Stimulated activated CD8-positive, alpha-beta memory T cell treated with anti-CD3 and anti-CD28 coated beads, Interleukin-12 subunit alpha, Interleukin-12 subunit beta, amount 100 ng/mL, for 24 hours (primary cell): ENCODE results near the gene SLC2A13.
"Not testable (repeated sequence)": the region's sequence is repeated elsewhere in the genome, so short reads cannot be mapped to it uniquely, and the experiment has no call there.

Experiments
- DNase-seq: peaks from one replicate; pipeline ENCODE4 v3.0.0-alpha.2; 2020; ENCODE audit errors: extremely low read depth

SLC2A13 gene

DNA sequence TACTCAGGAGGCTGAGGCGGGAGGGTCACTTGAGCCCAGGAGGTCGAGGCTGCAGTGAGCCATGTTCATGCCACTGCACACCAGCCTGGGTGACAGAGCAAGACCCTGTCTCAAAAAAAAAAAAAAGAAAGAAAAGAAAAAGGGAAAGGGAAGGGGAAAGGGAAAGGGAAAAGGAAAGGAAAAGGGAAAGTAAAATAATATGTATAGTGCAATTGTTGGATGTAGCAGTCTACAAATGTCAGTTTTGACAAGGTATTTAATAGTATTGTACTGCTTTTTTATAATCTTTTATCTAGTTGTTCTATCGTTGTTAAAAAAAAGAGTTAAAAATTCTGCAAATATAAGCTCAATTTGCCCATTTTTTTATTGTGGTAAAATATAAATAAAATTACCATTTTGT is 67.3 kb downstream of the SLC2A13 start:
- no peak for DNase-seq

DNA sequence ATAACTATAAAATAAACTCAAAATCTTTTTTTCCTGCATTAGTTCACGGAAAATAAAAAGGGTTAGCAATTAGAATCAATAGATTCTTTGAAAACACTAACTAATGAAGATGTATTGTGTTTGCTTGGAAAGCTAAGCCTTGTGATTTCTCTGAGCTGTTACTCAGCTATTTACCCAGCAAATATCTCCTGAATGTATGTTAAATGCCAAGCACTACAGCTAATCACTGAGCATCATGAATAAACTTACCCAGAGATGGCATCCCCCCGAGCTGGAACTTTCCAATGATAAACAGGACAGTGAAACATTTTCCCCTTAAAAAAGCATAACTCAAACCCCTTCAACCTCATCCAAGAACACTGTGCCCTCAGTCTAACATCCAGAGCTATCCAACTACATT is 71.2 kb downstream of the SLC2A13 start:
- DNase-seq, result no peak

DNA sequence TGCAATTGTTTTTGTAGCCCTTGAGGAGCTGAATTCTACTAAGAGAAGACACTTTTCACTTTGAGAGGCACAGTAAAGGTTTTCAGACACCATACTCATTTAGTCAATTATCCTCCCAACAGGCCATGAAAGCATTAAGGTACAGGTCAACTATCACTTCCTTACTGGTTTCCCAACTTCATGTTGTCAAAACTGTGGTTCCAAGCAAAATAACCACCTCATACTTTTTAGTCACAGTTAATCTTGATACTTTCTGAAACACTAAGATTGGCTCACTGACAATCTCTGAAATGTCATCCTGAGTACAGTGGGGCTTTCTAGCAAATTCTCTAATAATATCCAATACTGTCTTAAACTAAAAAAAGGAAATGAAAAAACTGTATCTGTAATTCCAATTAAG is 71.7 kb downstream of the SLC2A13 start:
- DNase-seq, result no peak

DNA sequence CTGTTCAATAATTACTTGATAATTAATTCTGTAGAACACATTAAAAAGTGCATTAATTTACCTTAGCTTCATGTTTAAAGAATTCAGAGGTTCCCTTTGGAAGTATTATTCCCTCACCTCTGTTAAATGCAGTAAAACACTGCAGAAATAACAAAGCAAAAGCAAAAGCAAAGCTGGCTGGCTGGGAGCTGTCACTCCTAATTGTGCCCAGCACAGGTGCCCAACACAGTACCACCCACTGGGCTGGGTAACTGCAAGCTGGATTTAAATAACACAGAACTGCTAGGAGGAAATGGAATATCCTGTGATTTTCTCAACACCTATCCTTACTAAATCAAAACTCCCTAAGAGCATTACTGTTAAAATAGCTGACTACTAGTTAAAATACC is 72.6 kb downstream of the SLC2A13 start:
- no peak for DNase-seq

DNA sequence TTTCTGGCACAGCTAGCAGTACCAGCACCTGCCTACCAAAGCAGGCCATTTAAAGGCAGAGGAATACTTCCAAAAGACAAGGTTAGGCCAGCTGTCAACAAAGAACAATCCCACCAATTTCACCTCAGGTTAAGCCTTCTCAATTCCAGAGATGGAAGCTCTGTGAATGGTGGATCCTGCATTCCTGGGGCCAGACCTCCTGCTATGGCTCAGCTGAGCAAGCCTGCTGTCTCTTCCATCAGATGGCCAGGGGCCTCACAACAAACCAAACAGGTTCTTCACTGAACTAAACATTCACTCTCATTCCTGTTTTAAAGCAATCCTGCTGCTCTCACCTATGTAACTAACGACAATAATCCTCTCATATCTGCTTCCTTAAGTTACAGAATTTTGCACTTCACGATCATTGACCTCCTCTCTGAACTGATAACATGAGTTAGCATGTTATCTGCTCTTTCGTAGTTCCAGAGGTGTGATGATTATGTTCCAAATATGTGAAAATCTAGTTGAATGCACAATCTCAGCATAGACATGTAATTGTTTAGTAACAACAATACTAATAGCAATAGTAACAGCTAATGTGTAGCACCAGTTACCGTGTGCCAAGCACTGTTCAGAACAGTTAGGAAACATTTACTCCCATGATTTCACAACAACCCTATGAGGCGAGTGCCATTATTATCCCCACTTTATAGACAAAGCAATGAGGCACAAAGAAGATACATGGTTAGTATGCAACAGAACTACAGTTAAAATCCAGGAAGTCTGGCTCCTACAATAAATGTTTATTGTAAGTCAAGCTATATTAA is 73.2 kb downstream of the SLC2A13 start:
- DNase-seq, result no peak

DNA sequence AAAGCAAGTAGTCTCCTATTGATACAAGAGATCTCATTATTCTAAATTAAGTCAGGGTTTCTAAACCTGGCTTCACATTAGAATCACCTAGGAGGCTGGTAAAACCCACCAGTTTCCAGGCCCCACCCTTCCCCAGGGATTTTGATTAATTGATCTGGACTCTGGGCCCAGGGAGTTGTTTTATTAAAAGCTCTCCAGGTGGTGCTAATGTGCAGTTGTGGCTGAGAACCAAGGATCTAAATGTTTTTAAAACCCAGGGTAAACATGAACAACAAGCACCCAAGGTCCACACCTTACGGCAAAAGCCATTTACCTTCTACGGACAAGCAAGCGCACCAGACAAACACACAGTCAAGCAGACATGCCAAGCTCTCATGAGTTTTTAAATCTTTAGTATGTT is 73.9 kb downstream of the SLC2A13 start:
- no peak for DNase-seq

DNA sequence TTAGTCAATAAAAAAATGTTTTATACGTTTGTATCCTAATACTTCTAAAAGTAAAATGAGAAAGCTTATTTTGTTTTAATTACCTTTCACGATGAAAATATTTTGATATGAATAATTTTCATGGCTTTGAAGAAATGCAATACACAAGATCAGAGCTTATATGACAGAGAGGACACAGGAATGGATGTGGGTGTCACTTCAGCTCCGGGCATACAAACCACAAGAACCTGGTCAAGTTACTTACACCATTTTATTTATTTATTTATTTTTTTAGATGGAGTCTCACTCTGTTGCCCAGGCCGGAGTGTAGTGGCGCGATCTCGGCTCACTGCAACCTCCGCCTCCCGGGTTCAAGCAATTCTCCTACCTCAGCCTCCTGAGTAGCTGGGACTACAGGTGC is 74.9 kb downstream of the SLC2A13 start:
- not testable (repeated sequence) for DNase-seq

DNA sequence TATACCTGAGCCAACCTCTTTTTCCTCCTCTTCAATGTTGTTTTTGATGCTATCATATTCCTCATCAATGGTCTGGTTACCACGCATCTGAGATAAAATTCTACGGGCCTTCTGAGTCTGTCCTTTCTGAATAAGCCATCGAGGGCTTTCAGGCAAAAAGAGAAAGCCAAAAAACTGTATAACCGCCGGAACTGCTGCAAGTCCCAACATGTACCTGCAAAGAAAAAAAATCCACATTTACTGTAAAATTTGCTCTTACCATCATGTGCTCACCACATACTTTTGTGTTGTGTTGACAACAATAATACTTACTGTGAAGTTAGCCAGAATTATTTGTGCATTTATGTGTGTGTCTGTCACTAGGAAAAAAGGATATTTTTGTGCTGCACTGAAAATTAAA is 77.6 kb downstream of the SLC2A13 start:
- DNase-seq, result no peak

DNA sequence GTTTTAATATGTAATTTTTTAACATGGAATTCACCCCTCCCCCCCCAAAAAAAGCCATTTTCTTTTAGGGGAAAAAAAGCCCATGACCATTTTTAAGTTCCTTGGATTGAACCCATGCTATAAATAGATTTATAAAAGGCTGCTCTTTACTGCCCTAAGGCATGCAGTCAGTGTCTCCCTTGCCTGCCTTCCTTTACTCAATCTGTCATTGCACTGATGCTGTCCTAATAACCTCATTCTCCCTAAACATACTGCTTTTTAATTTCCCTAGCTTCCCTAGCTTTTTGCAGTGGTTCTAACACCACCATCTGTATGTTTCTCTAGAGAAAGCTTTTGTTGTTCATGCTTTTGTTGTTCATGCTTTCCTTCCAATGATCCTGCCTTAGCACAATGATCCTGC is 83.0 kb downstream of the SLC2A13 start:
- no peak for DNase-seq

DNA sequence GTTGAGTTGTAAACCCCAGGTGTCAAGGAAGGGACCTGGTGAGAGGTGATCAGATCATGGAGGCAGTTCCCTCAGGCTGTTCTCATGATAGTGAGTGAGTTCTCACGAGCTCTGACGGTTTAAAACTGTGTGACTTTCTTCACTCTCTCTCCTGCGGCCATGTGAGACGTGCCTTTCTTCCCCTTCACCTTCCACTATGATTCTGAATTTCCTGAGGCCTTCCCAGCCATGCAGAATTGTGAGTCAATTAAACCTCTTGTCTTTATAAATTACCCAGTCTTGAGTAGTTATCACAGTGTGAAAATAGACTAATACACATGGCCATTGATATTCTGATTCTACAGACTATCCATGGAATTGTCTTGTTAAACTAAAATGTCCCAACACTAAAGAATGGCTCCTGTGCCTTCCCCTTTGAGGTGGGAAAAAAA is 85.6 kb downstream of the SLC2A13 start:
- DNase-seq, result no peak

DNA sequence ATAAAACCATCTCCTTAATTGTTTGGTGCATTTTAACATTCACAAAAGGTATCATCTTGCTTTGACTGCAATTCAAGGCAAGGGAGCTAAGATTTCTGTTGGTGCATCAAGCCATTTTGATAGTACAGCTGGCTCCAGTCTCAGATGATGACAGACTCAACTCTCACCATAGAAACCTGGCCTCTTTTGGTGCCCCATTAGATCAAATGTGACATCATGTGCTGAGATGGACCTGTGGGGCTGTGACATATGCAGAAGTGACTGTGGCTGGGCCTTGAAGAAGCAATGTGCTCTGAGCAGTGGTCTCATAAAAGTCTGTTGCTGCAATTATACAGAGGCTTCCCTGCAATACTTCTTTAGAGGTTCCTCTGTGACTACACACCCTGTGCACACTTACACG is 88.4 kb downstream of the SLC2A13 start:
- DNase-seq, result no peak

DNA sequence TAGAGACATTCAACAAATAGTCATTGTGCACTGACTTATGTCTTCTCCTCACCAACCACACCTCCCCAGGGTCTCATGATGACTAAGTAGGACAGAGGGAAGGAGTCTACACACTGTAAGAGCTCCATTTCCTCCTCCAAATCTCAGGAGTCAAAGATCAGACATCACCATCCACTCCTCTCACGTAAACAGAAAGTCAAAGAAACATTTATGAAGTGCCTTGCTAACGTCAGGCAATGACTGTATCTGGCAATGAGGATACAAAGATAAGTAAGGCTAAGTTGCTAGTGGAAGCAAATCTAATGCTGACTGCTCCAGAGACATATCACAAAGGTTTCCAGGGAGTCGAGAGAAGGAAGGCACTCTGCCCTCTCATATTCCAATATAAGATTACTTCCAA is 88.9 kb downstream of the SLC2A13 start:
- DNase-seq, result no peak

DNA sequence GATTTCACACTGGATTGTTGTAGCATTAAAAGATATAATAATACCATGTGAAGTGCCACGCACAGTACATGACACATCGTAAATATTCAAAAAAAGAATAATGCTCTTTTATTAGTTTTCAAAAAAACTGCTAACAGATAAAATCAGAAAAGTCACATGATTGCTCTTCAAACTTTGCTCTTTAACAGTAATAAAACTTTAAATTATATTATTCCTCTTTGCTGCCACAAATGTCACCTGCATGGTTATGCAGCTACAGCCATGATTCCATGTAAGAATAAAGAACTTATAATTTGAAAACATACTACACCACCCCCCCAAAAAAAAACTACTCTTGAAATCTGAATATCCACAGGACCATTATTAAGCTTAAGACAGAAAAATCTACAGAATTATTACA is 90.0 kb downstream of the SLC2A13 start:
- DNase-seq, result no peak

DNA sequence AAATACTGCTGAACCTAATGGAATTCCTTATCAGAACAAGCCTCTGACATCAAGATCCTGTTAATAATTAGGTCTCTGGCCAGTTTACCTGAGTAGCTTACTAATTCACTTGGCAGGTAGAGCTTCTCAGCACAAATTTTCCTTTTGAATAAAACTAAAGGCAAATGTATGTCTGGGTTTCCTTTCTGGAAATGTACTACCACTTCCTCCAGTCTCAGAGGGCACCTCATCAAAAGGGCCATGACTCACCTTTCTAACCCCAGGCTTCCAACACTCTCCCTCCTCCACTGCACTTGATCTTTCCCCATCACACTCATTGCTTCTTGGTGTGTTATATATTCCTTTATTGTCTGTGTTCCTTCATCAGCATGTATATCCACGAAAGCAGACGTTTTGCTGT is 90.5 kb downstream of the SLC2A13 start:
- DNase-seq, result no peak

DNA sequence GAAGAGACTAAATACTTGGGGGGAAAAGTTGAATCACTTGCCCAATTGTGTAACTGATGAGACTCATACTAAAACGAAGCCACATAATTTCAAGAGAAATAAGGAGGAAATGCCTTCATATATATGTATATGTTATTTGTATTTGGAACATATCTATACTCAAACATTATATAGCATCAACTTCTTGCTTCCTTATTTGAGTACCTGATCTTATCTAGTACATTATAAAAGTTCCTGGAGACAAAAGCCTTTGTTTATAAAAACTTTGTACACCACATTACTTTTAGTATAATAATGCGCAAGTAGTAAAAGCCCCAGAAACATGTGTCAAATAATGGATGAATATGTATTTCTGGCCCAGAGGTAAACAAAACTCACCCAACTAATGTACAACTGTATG is 92.0 kb downstream of the SLC2A13 start:
- no peak for DNase-seq

DNA sequence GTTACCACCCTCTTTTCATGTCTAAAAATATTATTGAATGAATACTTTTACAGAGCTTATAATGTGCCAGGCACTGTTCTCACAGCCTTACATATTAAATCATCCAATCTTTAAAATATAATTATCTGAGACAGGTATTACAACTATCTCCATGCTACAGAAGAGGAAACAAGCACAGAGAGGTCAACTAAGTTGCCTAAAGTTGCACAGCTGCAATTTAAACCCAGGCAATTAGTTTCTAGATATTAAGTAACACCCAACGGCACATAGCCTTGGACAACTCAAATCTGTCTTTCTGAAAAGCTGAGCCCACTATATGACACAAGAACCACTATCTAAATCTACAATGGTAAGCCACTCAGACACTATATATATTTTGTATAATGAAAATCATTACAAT is 92.6 kb downstream of the SLC2A13 start:
- no peak for DNase-seq

DNA sequence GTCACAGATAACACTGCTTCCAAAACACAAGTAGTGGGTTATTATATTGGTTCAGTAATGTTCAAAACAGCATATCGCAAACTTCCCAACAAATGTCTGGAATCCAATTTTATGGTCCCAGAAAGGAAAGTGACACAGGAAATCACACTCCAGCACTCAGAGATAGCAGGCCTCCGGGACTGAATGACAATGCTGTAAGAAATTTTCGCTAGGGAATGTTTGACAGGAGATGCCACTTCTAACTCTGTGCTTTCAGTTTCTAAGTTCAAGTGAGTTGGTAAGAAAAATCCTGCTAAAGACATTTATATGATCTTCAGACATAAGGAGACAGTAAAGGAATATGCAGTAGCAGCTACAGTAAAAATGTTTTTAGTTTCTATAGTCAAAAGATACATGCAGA is 93.2 kb downstream of the SLC2A13 start:
- no peak for DNase-seq

DNA sequence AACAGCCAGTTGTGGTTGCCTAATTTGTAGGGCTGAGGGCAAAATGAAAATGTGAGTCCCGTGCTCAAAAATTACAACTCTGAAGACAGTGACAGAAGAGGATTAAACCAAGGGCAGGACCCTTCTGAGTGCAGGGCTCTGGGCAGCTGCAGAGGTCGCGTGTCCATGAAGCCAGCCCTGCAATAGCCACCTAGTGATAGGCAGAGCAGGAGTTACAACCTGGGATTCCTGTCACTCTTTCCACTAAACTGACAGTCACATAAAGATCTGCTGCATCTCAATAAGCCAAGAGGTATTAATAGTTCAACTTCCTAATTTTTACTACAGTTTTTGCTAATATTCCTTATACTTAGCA is 94.1 kb downstream of the SLC2A13 start:
- no peak for DNase-seq

DNA sequence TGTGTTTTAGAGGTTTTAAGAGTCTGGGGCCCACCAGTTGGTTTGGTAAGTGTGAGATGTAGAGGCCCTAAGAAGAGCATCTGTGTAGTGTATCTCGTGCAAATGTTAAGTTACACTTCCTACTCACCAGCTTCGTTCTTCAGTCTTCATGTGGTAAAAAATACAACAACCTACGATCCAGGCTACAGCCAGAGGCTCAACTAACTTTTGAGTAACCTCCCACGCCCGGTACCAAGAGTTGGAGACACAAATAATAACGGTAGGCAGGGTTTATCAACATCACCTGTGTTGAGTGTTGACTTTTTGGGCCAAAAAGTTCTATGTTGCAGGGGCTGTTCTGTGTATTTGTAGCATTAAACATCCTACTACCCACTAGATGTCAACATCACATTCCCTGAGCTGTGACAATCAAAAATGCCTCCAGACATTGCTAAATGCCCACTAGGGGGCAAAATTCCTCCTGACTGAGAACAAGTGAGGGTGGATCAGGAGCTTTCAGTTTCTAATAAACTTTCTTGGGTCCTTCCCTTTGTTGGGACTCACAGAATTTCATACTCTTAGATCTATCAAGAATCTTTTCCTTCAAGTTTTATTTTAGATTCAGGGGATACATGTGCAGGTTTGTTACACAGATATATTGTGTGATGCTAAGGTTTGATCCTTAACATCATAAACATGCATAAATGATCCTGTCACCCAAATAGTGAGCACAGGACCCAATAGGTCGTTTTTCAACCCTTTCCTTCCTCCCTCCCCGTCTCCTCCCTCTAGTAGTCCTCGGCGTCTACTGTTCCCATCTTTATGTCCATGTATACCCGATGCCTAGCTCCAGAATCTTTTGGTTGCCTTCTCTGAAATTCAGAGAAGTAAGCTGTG is 94.7 kb downstream of the SLC2A13 start:
- DNase-seq, result no peak

DNA sequence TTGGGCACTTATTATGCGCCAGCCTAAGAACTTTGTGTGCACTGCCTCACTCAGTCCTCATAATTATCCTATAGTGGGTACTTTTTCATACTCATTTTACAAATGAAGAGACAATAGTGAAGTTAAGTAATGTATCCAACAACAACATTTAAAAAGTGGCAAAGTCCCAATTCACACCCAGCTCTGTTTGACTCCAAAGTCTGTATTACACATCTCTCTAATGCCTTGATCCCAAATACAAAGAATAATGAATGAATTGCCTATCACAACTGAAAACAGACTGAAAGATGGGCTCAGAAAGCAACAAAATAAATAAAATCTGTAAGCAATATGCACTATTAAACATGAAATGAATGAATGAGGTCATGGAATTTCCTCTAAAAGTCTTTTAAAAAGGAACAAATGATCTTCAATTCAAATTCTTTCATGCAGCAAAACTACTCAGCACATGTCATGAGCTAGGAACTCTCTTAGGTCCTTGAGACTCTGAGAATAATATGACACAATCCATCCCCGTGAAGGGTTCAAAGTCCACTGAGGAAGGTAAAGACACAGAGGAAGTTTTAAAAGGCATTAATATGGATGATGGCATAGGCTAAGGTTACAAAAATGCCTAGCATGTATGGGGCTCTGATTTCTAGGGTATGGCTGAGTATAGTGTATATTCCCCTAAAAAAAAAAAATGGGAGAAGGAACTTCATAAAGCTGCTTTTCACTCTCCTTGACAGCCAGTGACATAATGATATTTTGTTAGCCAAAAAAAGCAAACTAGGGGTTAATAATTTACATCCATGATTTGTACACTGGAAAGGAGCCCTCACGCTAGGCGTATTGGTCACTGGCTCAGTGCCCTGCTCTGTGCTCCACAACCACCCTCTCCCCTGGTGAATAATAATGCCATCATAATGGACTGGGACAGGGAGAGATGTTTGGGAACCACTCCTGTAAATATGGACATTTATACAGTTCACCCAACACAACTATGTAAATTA is 103.4 kb downstream of the SLC2A13 start:
- DNase-seq, result no peak

DNA sequence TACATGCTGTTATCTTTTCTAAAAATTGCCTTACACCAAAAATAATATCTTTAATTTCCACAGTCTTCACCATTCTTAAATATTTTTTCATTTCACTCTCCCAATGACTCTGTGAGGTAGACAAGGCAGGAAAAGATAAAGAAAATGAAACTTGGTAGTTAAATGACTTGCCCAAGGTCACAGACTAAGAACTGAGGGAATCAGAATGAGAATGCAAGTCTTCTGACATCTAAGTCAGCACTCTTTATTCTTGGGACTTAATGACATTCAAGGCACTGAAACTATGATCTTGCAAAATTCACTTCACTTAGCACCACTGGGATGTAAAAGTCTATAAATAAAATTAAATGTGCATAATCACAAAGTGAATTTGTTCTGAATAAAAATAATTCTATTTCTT is 104.5 kb downstream of the SLC2A13 start:
- no peak for DNase-seq

DNA sequence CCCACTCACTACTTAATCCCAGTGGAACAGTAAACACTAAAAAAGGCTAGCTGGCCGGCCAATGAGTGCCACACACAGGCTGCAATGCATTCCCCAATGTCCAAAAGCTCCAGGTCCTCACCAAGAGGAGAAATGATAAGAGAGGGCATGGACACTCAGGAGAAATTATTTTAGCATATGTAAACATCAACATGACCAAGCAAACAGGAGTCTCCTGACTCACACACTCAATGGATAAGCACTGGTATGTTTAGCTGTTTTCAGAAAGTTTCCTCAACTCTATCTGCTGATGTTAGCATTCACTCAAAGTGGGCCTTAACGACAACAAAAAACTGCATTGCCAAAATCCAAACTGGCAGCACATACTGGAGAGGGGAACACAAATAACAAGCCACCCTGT is 105.0 kb downstream of the SLC2A13 start:
- no peak for DNase-seq
